Measurements from ENCODE around the gene ROGDI. TPM values are rescaled to one million over a fixed set of nuclear protein-coding genes. Genes with fewer than 3 reads are reported as not detected.

Gene ROGDI
- total RNA-seq, 4 donors from 2014 or later = 26.3 to 50.1 (median 38.0) TPM

DNA sequence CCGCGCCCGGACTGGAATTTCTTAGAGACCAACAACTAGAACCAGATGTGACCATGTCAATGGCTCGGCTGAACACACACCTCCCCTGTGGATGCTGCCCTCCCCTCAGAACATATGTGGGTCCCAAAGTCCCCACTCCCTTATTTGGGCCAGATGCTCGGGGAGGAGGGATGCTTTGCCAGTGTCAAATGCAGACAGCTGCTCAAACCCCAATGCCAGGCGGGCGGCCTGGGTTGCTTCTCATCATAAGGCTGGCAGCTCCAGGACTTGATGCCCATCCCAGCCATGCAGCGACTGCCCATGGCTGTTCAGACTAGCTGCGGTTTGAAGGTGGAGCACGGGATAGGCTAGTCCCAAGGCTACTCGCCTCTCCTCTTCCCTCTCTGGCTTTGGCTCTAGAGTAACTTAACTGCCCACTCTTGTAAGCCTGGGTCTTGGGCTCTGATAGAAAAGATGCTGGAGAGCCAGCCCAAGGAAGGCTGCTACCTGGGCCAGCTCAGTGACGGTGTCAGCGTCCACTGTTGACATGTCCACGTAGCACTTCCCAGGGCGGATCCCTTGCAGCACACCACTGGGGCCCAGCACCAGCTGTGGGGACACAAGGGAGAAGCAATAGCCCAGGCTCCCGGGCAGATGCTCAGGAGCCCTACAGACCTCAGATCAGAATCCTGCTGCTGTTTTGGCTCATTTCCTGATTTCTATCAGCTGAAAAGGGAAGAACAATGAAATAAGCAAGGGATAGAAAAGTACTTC is 11.0 kb upstream of the ROGDI start:
- peaks cover 0 to 4% (median 0%) of the 10 kb centered on the region in 4 donors for H3K4me1 ChIP-seq
- H3K9me3 ChIP-seq = no peaks in the 10 kb centered on the region
- TF ChIP-seq, protein P1, sequence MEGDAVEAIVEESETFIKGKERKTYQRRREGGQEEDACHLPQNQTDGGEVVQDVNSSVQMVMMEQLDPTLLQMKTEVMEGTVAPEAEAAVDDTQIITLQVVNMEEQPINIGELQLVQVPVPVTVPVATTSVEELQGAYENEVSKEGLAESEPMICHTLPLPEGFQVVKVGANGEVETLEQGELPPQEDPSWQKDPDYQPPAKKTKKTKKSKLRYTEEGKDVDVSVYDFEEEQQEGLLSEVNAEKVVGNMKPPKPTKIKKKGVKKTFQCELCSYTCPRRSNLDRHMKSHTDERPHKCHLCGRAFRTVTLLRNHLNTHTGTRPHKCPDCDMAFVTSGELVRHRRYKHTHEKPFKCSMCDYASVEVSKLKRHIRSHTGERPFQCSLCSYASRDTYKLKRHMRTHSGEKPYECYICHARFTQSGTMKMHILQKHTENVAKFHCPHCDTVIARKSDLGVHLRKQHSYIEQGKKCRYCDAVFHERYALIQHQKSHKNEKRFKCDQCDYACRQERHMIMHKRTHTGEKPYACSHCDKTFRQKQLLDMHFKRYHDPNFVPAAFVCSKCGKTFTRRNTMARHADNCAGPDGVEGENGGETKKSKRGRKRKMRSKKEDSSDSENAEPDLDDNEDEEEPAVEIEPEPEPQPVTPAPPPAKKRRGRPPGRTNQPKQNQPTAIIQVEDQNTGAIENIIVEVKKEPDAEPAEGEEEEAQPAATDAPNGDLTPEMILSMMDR (IDR thresholded peaks at IDR 0.05) = no peak
- no peak for TF ChIP-seq POLR2A (IDR thresholded peaks at IDR 0.05)
- peaks cover 0 to 89% (median 0%) of the 10 kb centered on the region in 3 donors for H3K36me3 ChIP-seq
- DNase-seq = no peak
- H3K27ac ChIP-seq = peak overlapping the region in 1 of 4 donors; percentile 67
- no peaks in the 10 kb centered on the region for H3K27me3 ChIP-seq
- H3K4me3 ChIP-seq = no peak overlapping the region

DNA sequence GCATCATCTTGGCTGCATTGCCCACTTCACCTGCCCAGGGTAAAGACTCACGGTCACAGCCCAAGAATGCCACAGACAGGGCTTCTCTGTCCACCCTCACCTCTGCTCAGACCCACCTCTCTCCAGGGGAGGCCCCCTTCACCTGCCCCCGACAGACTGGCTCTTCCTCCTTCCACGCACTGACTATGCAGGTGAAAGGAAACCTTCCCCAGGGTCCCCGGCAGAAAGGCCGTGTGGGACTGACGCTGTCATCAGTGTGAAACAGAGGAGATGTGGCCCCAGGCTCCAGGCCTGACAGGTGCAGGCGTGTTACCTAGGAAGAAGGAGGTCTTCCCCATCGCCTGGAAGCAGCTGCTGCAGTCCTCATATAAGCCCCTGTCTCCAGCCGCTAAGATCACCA is 9.3 kb upstream of the ROGDI start:
- no peak overlapping the region for H3K27ac ChIP-seq
- no peak for TF ChIP-seq POLR2A (IDR thresholded peaks at IDR 0.05)
- TF ChIP-seq, protein P1 (IDR thresholded peaks at IDR 0.05) = no peak
- H3K4me3 ChIP-seq = no peak overlapping the region
- no peaks in the 10 kb centered on the region for H3K27me3 ChIP-seq
- no peaks in the 10 kb centered on the region for H3K9me3 ChIP-seq
- H3K4me1 ChIP-seq = peaks cover 0 to 4% (median 0%) of the 10 kb centered on the region in 4 donors
- H3K36me3 ChIP-seq = peaks cover 0 to 93% (median 0%) of the 10 kb centered on the region in 3 donors
- DNase-seq = no peak

DNA sequence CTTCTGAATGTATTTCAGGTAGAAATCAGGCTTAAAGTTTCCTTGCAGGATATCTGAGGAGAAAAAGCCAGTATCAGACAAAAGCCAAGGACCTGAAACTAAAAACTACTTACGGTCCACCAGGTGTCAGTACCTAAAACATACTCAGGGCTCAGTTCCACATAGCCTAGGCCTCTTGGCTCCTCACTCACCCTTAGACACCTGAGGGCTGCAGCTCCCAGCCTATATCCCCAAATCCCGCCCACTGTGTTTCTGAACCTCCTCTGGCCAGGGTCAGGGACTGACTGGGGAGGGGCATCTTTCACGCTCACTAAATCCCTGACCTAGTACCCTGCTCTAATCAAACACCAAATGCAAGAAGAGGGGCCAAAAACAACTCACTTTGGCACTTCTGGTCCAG is 8.8 kb upstream of the ROGDI start:
- TF ChIP-seq, protein P1 (IDR thresholded peaks at IDR 0.05) = no peak
- no peak for TF ChIP-seq POLR2A (IDR thresholded peaks at IDR 0.05)
- Histone ChIP-seq H3K36me3 (peaks cover 0 to 92% (median 0%) of the 10 kb centered on the region in 3 donors), H3K27ac (no peak overlapping the region), H3K9me3 (no peaks in the 10 kb centered on the region), H3K27me3 (no peaks in the 10 kb centered on the region), H3K4me3 (no peak overlapping the region), H3K4me1 (peaks cover 0 to 4% (median 0%) of the 10 kb centered on the region in 4 donors)
- no peak for DNase-seq

DNA sequence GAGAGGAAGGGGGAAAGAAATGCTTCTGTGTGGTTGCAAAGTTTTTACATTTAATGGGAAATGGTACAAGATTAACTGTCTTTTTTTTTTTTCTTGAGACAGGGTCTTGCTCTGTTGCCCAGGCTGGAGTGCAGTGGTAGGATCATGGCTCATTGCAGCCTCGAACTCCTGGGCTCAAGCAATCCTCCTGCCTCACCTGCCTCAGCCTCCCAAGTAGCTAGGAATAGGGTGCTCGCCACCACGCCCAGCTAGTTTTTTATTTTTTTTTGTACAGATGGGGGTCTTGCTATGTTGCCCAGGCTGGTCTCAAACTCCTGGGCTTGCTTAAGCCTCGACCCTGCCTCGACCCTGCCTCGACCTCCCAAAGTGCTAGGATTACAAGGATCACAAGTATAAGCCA is 3.8 kb upstream of the ROGDI start:
- no peak for DNase-seq
- Histone ChIP-seq H3K27me3 (no peaks in the 10 kb centered on the region), H3K4me3 (no peak overlapping the region), H3K27ac (no peak overlapping the region), H3K4me1 (peaks cover 4 to 12% (median 6%) of the 10 kb centered on the region in 4 donors), H3K9me3 (no peaks in the 10 kb centered on the region), H3K36me3 (peaks cover 0 to 59% (median 0%) of the 10 kb centered on the region in 3 donors)
- TF ChIP-seq, protein P1 (IDR thresholded peaks at IDR 0.05) = no peak
- no peak for TF ChIP-seq POLR2A (IDR thresholded peaks at IDR 0.05)

DNA sequence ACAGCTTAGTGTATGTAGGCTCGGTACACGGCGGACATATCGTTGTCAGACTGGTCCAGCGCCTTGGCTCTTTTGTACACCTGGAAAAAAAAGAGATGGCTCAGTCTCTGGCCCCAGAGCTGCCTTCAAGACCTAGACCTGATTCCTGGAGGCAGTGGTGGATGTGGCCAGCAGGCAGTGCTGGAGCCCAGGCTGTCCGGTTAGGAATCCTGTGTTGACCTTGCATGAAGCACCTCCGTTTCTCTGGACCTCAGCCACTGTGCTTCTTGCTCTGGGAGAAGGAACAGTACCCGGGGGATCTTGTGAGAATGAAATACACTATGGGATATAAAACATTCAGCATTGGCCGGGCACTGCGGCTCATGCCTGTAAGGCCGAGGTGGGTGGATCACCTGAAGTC is 2.8 kb upstream of the ROGDI start:
- peaks cover 0 to 53% (median 0%) of the 10 kb centered on the region in 3 donors for H3K36me3 ChIP-seq
- no peak for DNase-seq
- peaks cover 6 to 23% (median 8%) of the 10 kb centered on the region in 4 donors for H3K4me1 ChIP-seq
- H3K27me3 ChIP-seq = no peaks in the 10 kb centered on the region
- TF ChIP-seq, protein P1 (IDR thresholded peaks at IDR 0.05) = no peak
- TF ChIP-seq POLR2A (IDR thresholded peaks at IDR 0.05) = no peak
- no peaks in the 10 kb centered on the region for H3K9me3 ChIP-seq
- no peak overlapping the region for H3K27ac ChIP-seq
- no peak overlapping the region for H3K4me3 ChIP-seq
